ENCODE data around the gene WASHC4.

Gene WASHC4

DNA sequence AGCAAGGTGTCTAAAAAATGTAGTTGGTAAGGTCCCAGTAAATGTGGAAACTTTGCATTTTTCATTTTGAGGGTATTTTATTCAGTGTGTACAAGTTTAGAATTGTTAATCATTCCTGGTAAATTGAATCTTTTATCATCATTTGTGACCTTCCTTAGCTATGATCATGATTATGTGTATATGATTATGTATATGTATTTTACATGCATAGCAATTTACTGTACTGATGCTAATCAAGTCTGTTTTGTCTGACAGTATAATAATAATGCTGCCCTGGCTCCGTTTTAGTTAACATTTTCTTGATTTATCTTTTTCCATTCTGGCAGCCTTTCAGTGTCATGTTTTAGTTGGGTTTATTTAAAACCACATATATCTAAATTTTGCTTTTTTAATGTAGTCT lies 9.4 kb downstream of the WASHC4 start:
- Histone ChIP-seq H3K9me3 (replicated peaks; ENCODE audit: insufficient read depth, low read length) (no peaks in the 10 kb centered on the region), H3K27me3 (replicated peaks; ENCODE audit: insufficient read depth, low read length) (no peaks in the 10 kb centered on the region), H3K79me2 (ENCODE audit: low read length) (peaks cover 28% of the 10 kb centered on the region), H3K27ac (ENCODE audit: low read length) (no peak overlapping the region), H3K4me3 (ENCODE audit: low read length) (no peak overlapping the region), H3F3A (ENCODE audit: insufficient read depth, low read length) (no peaks in the 10 kb centered on the region), H3K9me2 (replicated peaks; ENCODE audit: insufficient read depth, low read length) (no peaks in the 10 kb centered on the region), H2AFZ (ENCODE audit: low read length) (no peak overlapping the region), H3K36me3 (replicated peaks; ENCODE audit: insufficient read depth, low read length) (peaks cover 11% of the 10 kb centered on the region; the same call in 1 of the 2 replicates), H3K4me2 (ENCODE audit: low read depth, low read length) (no peak overlapping the region), H4K20me1 (ENCODE audit: insufficient read depth, low read length) (peaks cover 1% of the 10 kb centered on the region; the same call in 1 of the 2 replicates), H3K9ac (ENCODE audit: low read length) (no peak overlapping the region), H3K4me1 (ENCODE audit: low read length) (peaks cover 2% of the 10 kb centered on the region; the same call in 1 of the 2 replicates)
- TF ChIP-seq, protein P1, sequence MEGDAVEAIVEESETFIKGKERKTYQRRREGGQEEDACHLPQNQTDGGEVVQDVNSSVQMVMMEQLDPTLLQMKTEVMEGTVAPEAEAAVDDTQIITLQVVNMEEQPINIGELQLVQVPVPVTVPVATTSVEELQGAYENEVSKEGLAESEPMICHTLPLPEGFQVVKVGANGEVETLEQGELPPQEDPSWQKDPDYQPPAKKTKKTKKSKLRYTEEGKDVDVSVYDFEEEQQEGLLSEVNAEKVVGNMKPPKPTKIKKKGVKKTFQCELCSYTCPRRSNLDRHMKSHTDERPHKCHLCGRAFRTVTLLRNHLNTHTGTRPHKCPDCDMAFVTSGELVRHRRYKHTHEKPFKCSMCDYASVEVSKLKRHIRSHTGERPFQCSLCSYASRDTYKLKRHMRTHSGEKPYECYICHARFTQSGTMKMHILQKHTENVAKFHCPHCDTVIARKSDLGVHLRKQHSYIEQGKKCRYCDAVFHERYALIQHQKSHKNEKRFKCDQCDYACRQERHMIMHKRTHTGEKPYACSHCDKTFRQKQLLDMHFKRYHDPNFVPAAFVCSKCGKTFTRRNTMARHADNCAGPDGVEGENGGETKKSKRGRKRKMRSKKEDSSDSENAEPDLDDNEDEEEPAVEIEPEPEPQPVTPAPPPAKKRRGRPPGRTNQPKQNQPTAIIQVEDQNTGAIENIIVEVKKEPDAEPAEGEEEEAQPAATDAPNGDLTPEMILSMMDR (IDR thresholded peaks at IDR 0.05; ENCODE audit: low read length): no peak
- TF ChIP-seq EZH2phosphoT487 (IDR thresholded peaks at IDR 0.05; ENCODE audit: low read length) (no peak), EZH2 (optimal IDR thresholded peaks at IDR 0.05; ENCODE audit: low read depth, low read length) (no peak)
- DNase-seq: no peak

DNA sequence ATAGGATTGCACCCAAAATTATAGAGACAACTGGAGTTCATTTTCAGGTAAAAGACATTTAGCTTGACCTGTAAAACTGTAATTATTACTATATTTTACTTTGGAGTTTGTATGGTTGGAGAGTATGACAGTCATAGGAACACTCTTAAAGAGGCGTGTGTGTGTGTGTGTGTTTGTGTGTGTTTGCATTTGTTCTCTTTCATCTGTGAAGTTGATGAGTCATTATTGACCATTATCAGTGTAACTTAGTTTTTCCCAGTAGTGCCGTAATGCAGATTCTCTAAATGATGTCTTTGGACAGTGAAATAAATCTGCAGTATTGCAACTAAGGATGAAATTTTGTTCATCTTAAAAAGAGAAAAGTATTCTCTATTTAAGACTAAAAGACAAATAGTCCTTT lies 13.0 kb downstream of the WASHC4 start:
- H3K9me3 ChIP-seq (replicated peaks; ENCODE audit: insufficient read depth, low read length): no peaks in the 10 kb centered on the region
- H3K27ac ChIP-seq (ENCODE audit: low read length): no peak overlapping the region
- no peak overlapping the region for H3K4me2 ChIP-seq (ENCODE audit: low read depth, low read length)
- TF ChIP-seq, protein P1 (IDR thresholded peaks at IDR 0.05; ENCODE audit: low read length): no peak
- TF ChIP-seq EZH2 (optimal IDR thresholded peaks at IDR 0.05; ENCODE audit: low read depth, low read length): no peak
- TF ChIP-seq EZH2phosphoT487 (IDR thresholded peaks at IDR 0.05; ENCODE audit: low read length): no peak
- H3K27me3 ChIP-seq (replicated peaks; ENCODE audit: insufficient read depth, low read length): no peaks in the 10 kb centered on the region
- peaks cover 8% of the 10 kb centered on the region; the same call in 1 of the 2 replicates for H3K36me3 ChIP-seq (replicated peaks; ENCODE audit: insufficient read depth, low read length)
- H3K4me1 ChIP-seq (ENCODE audit: low read length): no peaks in the 10 kb centered on the region
- no peak overlapping the region for H3K9ac ChIP-seq (ENCODE audit: low read length)
- H3K9me2 ChIP-seq (replicated peaks; ENCODE audit: insufficient read depth, low read length): no peaks in the 10 kb centered on the region
- no peak overlapping the region for H3K4me3 ChIP-seq (ENCODE audit: low read length)
- no peak for DNase-seq
- no peaks in the 10 kb centered on the region for H3F3A ChIP-seq (ENCODE audit: insufficient read depth, low read length)
- H3K79me2 ChIP-seq (ENCODE audit: low read length): no peaks in the 10 kb centered on the region
- H2AFZ ChIP-seq (ENCODE audit: low read length): no peak overlapping the region
- no peaks in the 10 kb centered on the region for H4K20me1 ChIP-seq (ENCODE audit: insufficient read depth, low read length)

DNA sequence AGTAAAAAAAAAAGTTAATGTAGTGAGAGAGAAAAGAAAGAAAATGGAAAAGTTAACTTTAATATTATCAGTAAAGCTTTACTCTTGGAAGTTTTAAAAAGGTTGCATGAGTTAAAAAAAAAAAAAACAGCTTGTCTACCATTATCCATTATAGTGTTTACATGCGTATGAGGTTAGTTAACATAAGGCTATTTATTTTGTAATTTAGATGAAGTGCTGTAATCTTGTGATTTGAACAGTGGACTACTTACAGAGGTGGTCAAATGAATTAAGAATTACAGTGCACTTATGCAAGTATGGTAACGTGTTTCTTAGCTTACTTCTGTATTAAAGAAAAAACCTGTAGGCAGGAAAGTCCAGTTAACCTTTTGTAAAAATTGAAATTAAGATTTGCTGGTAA lies 30.7 kb downstream of the WASHC4 start:
- H3K4me3 ChIP-seq (ENCODE audit: low read length): no peak overlapping the region
- no peaks in the 10 kb centered on the region for H3K4me1 ChIP-seq (ENCODE audit: low read length)
- H3K27me3 ChIP-seq (replicated peaks; ENCODE audit: insufficient read depth, low read length): no peaks in the 10 kb centered on the region
- no peak overlapping the region for H3K27ac ChIP-seq (ENCODE audit: low read length)
- H4K20me1 ChIP-seq (ENCODE audit: insufficient read depth, low read length): no peaks in the 10 kb centered on the region
- no peak overlapping the region for H3K4me2 ChIP-seq (ENCODE audit: low read depth, low read length)
- no peak overlapping the region for H3K9ac ChIP-seq (ENCODE audit: low read length)
- H2AFZ ChIP-seq (ENCODE audit: low read length): no peak overlapping the region
- no peak for DNase-seq
- no peaks in the 10 kb centered on the region for H3K9me3 ChIP-seq (replicated peaks; ENCODE audit: insufficient read depth, low read length)
- TF ChIP-seq EZH2phosphoT487 (IDR thresholded peaks at IDR 0.05; ENCODE audit: low read length) (no peak), EZH2 (optimal IDR thresholded peaks at IDR 0.05; ENCODE audit: low read depth, low read length) (no peak)
- TF ChIP-seq, protein P1 (IDR thresholded peaks at IDR 0.05; ENCODE audit: low read length): no peak
- no peaks in the 10 kb centered on the region for H3K9me2 ChIP-seq (replicated peaks; ENCODE audit: insufficient read depth, low read length)
- H3K79me2 ChIP-seq (ENCODE audit: low read length): peaks cover 11% of the 10 kb centered on the region
- H3K36me3 ChIP-seq (replicated peaks; ENCODE audit: insufficient read depth, low read length): peaks cover 22% of the 10 kb centered on the region
- H3F3A ChIP-seq (ENCODE audit: insufficient read depth, low read length): no peaks in the 10 kb centered on the region
